Left ventricle myocardium superior (tissue), 1 donor: ENCODE data around the gene PTPRCAP. TPM values are rescaled to one million over a fixed set of nuclear protein-coding genes. Genes with fewer than 3 reads are reported as not detected.
"Not testable (repeated sequence)": the region's sequence is repeated elsewhere in the genome, so short reads cannot be mapped to it uniquely, and the experiment has no call there.

Source experiments
- ATAC-seq: fragments of 200-7000 bp; cut with Tn5 transposase; one replicate; pipeline ENCODE4 v1.9.1; 2020; ENCODE audit warnings: mild to moderate bottlenecking, moderate library complexity
- DNase-seq: peaks from one replicate; pipeline ENCODE4 v3.0.0-alpha.2; 2020
- intact Hi-C: fragments of 100-400 bp; cut with micrococcal nuclease; formaldehyde crosslinking; loops from one replicate; pipeline ENCODE4 v1.11.0; 2022
- total RNA-seq: library from RNA; stranded (reverse); fragmentation: NEBNext Ultra II Directional; extraction: Animal tissue kit (Norgen Biotek cat#: 25700); gene quantifications from one replicate; pipeline ENCODE4 v1.2.1, GENCODE V29; 2021
- donor health status: DM: no; HTN: yes; CAD: no; lungs with severe emphysema.

PTPRCAP gene
- total RNA-seq, 1 donor from 2014 or later, result 2.0 TPM

GRCh38 chr11:67431346-67432249 lies 5.9 kb downstream of the PTPRCAP start:
- DNase-seq (no peak), ATAC-seq (no peak)
- intact Hi-C loops, result no loop called here

GRCh38 chr11:67429722-67430121 lies 7.8 kb downstream of the PTPRCAP start:
- ATAC-seq (no peak), DNase-seq (no peak)
- intact Hi-C loops, result no loop called here

DNA sequence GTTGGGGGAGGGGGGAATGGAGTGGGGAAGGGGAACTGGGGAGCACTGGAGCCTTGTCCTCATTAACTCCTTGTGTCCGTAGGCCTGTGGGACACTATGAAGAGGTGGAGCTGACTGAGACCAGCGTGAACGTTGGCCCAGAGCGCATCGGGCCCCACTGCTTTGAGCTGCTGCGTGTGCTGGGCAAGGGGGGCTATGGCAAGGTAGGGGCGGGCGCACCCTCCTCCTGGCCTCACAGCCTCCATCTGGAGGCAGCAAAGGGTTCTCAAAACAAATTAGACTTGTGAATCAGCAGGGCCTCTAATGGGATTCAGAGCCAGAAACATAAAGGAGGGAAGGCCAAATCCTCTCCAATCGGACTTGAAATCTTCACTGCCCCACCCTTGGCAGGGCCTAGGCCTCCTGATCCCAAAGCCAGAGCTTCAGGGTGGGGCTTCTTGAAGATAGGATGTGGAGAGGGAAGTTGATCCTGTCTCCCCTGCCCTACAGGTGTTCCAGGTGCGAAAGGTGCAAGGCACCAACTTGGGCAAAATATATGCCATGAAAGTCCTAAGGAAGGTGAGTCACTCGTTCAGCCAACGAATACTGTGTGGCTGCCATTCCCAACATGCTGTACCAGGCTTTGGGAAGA lies 8.3 kb downstream of the PTPRCAP start:
- ATAC-seq (no peak), DNase-seq (no peak)
- intact Hi-C loops, result no loop called here

GRCh38 chr11:67428052-67429001 lies 9.2 kb downstream of the PTPRCAP start, which contains the start of gene RPS6KB2:
TSS of gene RPS6KB2 (plus strand) at chr11:67428494. CDS start at chr11:67428546, 52 bp downstream.
- intact Hi-C loops, result no loop called here
- ATAC-seq (peak; percentile 91), DNase-seq (peak; percentile 99)

- ATAC-seq, DNase-seq, intact Hi-C loops: not testable (repeated sequence)
Measured at GRCh38 chr11:67427364-67427859, 10.1 kb downstream of the PTPRCAP start.

DNA sequence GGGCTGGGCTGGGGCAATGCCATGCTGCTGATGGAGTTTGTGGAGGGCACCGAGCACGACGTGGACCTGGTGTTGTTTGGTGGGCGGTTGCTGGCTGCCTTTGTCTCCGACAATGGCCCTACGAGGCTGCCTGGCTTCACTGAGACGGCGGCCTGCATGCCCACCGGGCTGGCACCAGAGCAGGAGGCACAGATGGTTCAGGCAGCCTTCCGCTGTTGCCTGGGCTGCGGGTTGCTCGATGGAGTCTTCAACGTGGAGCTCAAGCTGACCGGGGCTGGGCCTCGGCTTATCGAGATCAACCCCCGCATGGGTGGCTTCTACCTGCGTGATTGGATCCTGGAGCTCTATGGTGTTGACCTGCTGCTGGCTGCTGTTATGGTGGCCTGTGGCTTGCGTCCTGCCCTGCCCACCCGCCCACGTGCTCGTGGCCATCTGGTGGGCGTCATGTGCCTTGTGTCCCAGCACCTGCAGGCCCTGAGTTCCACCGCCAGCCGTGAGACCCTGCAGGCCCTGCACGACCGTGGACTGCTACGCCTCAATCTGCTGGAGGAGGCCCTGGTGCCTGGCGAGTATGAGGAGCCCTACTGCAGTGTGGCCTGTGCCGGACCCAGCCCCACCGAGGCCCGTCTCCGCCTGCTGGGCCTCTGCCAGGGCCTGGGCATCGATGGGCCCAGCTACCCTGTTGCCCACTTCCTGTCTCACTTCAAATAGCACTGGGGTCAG lies 13.4 kb downstream of the PTPRCAP start:
- DNase-seq, result no peak
- no peak for ATAC-seq
- intact Hi-C loops, result no loop called here

GRCh38 chr11:67423466-67423865 lies 14.0 kb downstream of the PTPRCAP start:
- ATAC-seq (no peak), DNase-seq (no peak)
- intact Hi-C loops, result no loop called here

DNA sequence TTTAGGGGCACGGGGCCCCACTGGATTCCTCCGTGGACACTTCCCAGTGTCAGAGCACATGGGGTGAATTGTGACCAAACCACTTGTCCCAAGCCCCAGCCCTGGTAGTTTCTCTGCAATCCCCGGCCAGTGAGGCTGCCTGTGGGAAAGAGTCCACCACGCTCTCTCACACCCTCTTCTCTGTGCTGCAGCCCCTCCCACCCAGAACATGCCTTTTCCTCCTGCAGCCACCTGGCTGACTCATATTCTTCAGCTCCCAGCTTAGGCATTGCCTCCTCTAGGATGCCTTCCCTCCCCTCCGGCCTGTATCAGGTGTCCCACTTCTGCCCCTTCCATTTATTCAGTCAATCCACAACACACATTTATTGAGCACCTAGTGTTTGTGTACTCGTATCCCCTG lies 14.6 kb downstream of the PTPRCAP start:
- ATAC-seq (no peak), DNase-seq (no peak)
- intact Hi-C loops, result no loop called here

- DNase-seq, result no peak
- intact Hi-C loops, result no loop called here
- no peak for ATAC-seq
Measured at GRCh38 chr11:67421430-67422031, 16.0 kb downstream of the PTPRCAP start.

- ATAC-seq (peak; percentile 90), DNase-seq (peak; percentile 99)
- intact Hi-C loops, result no loop called here
Measured at GRCh38 chr11:67420646-67421429, 16.6 kb downstream of the PTPRCAP start.

- ATAC-seq (no peak), DNase-seq (no peak)
- intact Hi-C loops, result no loop called here
Measured at GRCh38 chr11:67420147-67420645, 17.3 kb downstream of the PTPRCAP start.

DNA sequence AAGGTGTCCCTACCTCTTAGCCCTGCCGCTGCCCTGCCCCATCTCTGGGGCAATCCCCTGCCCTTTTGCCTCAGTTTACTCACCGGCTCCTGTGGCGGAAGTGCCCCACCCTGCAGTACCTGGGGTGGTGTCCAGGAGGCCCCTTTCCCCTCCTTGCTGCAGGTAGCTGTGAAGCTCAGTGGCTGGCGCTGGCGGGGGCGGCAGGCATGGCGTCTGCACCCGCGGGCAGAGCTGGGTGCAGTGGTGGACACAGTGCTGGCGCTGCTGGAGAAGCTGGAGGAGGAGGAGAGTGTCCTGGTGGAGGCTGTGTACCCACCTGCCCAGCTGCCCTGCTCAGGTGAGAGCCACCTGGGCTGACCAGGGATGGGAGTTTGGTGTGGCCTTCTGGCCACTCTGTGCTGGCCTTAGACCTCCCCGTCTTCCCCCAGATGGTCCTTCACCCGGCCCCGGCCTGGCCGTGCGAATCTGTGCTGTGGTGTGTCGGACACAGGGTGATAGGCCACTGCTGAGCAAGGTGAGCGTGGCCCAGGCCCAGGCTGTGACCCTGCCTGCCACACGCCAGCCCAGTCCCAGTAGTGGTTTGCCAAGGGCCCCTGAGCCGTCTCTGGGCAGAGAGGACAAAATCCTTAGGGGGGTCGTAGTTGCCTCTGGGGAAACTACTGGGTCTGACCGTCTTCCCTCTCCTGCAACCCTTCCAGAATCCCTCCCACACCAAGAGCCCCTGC lies 18.0 kb downstream of the PTPRCAP start:
- ATAC-seq, result no peak
- intact Hi-C loops, result no loop called here
- no peak for DNase-seq

GRCh38 chr11:67418476-67419281 lies 18.8 kb downstream of the PTPRCAP start:
- DNase-seq (peak; percentile 78), ATAC-seq (peak; percentile 50)
- intact Hi-C loops, result no loop called here

GRCh38 chr11:67417425-67417824 lies 20.1 kb downstream of the PTPRCAP start:
- DNase-seq (no peak), ATAC-seq (no peak)
- intact Hi-C loops, result no loop called here

GRCh38 chr11:67416416-67417335 lies 20.8 kb downstream of the PTPRCAP start:
- DNase-seq (no peak), ATAC-seq (no peak)
- intact Hi-C loops, result no loop called here
